Endometrial microvascular endothelial cells (primary cell): Measurements from ENCODE around the gene ZBTB21. TPM values are rescaled to one million over a fixed set of nuclear protein-coding genes. Genes with fewer than 3 reads are reported as not detected.

Experiments used
- in situ Hi-C: cut with HindIII; loops from 2 replicates; pipeline ENCODE4 v1.10.0; 2017; ENCODE audit warnings: low sequenced_read_pairs, low pct_unique_long_range_greater_than_20kb; ENCODE audit errors: inconsistent ontology term
- total RNA-seq: library from RNA; depleted of rRNA; stranded (reverse); fragments of >200 nt; gene quantifications from one replicate; pipeline ENCODE4 v1.2.3, GENCODE V29; 2015; ENCODE audit errors: inconsistent ontology term

Gene ZBTB21
- total RNA-seq, 1 donor from 2014 or later, result 12.5 TPM

- in situ Hi-C loops, result no loop called here
Observed at GRCh38 chr21:41975391-41976272, 34.5 kb downstream of the ZBTB21 start.

- in situ Hi-C loops, result no loop called here
Observed at GRCh38 chr21:41974752-41975053, 35.5 kb downstream of the ZBTB21 start.

DNA sequence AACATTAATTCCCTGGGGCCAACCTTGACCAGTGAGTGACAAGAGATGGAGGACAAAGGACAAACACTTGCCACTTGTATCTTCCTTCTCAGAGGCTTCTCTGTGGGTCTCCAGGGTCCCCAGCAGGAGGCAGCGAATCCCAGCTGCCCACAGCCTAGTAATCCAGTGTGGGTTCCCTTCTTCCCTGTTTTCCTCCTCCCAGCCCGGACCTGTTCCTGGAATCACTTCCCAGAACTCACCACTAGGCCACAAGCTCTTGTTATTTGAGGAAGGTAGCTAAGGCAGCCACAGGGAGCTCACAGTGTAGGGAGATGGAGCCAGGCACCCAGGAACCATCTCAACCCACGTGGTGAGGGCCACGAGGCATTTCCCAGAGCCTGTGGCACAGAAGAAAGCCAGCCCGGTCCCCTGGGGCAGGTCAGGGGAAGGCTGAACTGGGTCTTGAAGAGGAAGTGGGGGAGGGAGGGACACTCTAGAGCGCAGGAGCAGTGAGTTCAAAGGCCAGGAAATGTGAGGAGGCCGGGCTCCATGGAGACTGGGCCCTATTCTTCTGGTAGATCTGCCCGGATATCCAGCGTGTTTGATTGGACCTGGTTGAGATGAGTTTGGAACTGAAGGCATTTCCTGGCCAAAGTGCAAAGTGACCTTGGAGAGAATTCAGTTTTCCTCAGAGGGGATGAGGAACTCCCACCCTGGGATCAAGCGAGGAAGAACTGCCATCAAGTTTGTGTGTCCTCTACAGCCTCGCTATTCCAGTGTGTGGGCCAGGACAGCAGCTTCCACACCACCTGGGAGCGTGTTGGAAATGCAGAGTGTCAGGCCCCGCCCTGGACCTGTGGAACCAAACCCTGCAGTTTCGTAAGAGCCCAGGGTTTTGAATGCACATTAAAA is 36.1 kb downstream of the ZBTB21 start:
- in situ Hi-C loops, result no loop called here

DNA sequence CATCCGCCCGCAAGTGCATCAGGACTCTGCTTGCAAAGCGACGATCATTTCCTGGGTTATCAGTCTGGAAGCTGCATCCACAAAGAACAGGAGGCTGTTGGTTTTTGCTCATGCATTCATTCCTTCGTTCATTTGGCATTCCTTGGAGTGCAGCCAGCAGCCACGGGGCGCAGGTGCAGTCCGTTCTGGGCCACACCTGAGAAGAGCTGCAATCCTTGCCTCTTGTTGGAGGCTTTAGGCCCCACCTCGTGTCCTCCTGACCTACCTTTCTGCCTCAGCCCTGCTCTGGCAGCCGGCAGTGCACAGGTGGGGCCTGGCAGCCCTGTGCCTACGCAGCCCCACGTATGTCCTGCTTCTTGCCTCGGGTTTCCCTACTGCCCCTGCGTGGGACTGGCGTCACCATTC is 36.7 kb downstream of the ZBTB21 start:
- in situ Hi-C loops, result no loop called here

GRCh38 chr21:41972511-41973205 is 37.5 kb downstream of the ZBTB21 start:
- in situ Hi-C loops, result no loop called here

- in situ Hi-C loops, result no loop called here
Observed at GRCh38 chr21:41971891-41972290, 38.3 kb downstream of the ZBTB21 start.

- in situ Hi-C loops, result no loop called here
Observed at GRCh38 chr21:41970751-41971653, 39.2 kb downstream of the ZBTB21 start.

GRCh38 chr21:41970106-41970391 is 40.1 kb downstream of the ZBTB21 start:
- in situ Hi-C loops, result no loop called here

GRCh38 chr21:41967708-41968107 is 42.5 kb downstream of the ZBTB21 start:
- in situ Hi-C loops, result no loop called here

DNA sequence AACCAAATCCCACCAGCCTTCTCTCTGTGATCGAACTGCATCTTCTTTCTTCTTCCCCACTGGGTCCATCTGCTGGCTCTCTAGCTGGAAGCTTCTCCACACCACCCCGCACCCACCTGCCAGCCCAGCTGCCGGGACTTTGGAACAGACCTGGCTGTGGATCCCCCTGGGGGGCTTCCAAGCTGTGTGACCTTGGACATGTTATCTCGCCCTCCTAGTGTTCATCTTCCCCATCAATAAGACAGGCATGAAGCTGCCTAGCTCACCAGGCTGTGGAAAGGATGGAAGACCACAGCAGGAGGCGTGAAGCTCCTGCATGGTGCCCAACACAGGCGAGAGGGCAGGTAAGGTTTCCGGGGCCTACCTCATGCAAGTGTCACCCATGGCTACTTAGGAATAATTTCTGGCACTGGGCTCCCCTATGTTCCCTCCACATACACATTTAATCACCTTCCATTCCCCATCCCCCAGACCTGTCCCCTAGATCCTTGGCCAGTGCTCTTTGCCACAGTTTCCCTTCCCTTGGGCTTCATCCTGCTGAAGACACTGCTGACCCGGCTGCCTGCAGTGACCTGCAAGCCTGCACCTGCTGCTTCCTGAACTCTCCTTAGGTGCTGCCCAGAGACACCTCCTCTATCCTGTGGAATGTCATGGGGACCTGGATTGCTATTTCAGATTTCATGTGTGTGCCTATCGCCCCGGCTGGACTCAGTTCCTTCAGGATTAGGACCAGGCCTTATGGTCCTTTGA is 43.1 kb downstream of the ZBTB21 start:
- in situ Hi-C loops, result no loop called here

- in situ Hi-C loops, result no loop called here
Observed at GRCh38 chr21:41966041-41966833, 43.9 kb downstream of the ZBTB21 start.

DNA sequence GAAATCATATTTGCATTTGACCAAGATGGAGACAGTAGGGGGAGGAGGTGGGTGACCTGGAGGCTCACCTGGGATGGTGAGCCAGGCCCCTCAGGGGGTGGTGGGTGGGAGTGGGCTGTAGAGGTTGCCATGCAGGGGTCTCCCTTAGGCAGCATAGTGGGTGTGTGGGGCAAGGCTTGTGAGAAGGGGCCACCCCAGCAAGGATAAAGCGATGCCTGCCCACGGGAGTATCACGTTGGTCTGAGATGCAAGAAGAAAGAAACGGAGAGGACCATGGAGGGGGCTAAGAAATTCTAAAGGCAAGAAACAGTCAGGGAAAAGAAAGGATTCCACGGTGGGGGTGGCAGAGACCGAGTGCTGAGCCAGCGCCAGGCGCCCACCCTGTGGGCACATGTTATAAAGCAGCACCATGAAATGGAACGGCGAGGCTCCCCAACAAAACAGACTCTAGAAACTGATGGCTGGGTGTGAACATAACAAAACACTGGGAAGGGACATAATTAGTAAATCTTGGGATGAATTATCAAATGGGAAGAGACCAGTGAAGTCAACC is 44.6 kb downstream of the ZBTB21 start:
- in situ Hi-C loops, result no loop called here

DNA sequence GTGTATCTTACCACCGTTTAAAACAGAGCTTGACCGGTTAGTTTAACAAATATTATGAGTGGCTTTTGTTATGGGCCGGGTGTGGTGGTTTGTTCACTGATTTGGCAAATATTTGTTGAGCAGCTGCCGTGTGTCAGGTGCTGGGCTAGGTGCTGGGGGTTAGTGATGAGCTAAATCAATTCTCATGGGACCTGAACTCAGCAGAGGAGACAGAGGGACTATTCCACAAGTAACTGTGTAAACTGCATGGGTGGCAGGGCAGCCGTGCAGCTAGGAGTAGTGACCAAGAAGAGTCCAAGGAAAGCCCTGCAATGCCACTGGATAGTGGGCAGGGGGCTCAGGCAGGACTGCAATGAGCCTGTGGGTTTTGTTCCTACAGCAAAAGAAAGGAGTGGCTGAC is 45.1 kb downstream of the ZBTB21 start:
- in situ Hi-C loops, result no loop called here

DNA sequence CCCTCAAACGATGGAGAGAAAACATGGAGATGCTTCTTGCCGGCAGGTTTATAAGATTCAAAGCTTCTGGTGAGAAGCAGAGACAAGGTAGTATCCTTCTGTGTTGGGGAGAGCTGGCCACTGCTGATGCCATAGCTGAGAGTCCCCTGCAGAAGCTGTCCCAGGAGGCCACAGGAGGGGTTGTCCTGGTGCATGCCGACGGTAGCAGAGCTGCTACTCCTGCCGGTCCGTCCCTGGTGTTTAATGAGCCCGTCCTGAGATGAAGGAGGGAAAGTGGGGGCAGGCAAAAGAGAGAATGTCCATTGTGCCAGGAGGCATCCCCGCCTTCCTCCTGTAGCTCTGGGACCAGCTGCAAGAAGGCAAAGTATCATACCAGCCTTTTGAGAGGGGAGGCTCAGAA is 46.0 kb downstream of the ZBTB21 start:
- in situ Hi-C loops, result no loop called here

GRCh38 chr21:41962425-41962966 is 47.7 kb downstream of the ZBTB21 start:
- in situ Hi-C loops, result no loop called here

DNA sequence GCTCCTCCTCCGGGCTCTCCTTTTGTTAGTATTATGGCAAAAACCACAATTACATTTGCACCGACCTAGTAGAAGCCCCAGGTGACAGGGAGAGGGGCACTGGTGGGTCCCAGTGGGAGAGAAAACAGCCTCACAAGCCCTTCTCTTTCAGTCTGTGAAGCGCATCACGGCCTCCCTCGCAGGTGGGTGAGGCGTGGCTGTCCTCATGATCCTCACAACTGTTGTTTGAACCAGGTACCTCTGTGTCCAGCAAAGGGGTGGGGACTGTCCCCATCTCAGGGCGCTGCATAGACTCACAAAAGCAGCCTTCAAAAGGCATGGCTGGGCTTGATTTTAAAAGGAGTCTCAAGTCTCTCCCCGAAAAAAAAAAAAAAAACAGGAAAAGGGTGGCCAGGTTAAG is 48.4 kb downstream of the ZBTB21 start:
- in situ Hi-C loops, result no loop called here

- in situ Hi-C loops, result no loop called here
Observed at GRCh38 chr21:41961282-41961701, 48.9 kb downstream of the ZBTB21 start.
